ENCODE data around the gene IFITM2. TPM values are rescaled to one million over a fixed set of nuclear protein-coding genes. Genes with fewer than 3 reads are reported as not detected.
A peak's percentile ranks its signal among the peaks of the same experiment; 100 is the strongest.
"Not testable (repeated sequence)": the region's sequence is repeated elsewhere in the genome, so short reads cannot be mapped to it uniquely, and the experiment has no call there.

Gene IFITM2
- total RNA-seq, 1 donor from 2014 or later: 39.9 TPM

DNA sequence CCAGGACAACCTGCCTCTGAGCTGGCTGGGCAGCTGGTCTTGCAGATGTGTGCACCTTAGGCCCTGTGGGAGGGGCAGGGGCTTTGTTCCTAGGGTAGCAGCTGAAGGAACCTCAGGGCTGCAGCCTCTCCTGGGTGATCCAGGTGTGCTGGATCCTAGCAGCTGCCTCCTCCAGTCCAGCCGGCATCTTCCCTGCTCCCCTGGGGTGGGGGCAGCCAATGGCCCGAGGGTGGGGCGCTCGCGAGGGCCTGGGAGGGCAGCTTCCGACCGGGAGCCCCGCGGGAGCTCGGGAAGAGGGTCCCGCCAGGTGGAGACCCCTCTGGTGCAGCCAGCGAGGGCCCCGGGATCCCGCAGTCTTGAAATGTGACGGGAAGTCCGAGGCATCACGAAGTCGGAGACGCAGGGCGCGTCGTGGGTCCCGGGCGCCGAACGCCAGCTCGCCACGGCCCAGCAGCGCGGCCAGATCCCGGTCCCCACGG, 7.9 kb downstream of the IFITM2 start:
- Histone ChIP-seq H3K36me3 (ENCODE audit: control insufficient read depth, insufficient read depth, low read length) (peaks cover 2% of the 10 kb centered on the region), H3K27me3 (ENCODE audit: control insufficient read depth, insufficient read depth, low read length) (peaks cover 15% of the 10 kb centered on the region), H3K4me3 (ENCODE audit: low read depth, low read length) (peak overlapping the region; percentile 29)
- no peak for DNase-seq (ENCODE audit: low read depth)
- TF ChIP-seq, protein P1, sequence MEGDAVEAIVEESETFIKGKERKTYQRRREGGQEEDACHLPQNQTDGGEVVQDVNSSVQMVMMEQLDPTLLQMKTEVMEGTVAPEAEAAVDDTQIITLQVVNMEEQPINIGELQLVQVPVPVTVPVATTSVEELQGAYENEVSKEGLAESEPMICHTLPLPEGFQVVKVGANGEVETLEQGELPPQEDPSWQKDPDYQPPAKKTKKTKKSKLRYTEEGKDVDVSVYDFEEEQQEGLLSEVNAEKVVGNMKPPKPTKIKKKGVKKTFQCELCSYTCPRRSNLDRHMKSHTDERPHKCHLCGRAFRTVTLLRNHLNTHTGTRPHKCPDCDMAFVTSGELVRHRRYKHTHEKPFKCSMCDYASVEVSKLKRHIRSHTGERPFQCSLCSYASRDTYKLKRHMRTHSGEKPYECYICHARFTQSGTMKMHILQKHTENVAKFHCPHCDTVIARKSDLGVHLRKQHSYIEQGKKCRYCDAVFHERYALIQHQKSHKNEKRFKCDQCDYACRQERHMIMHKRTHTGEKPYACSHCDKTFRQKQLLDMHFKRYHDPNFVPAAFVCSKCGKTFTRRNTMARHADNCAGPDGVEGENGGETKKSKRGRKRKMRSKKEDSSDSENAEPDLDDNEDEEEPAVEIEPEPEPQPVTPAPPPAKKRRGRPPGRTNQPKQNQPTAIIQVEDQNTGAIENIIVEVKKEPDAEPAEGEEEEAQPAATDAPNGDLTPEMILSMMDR (IDR thresholded peaks at IDR 0.05; ENCODE audit: insufficient read depth, low read length, poor library complexity, severe bottlenecking): no peak

DNA sequence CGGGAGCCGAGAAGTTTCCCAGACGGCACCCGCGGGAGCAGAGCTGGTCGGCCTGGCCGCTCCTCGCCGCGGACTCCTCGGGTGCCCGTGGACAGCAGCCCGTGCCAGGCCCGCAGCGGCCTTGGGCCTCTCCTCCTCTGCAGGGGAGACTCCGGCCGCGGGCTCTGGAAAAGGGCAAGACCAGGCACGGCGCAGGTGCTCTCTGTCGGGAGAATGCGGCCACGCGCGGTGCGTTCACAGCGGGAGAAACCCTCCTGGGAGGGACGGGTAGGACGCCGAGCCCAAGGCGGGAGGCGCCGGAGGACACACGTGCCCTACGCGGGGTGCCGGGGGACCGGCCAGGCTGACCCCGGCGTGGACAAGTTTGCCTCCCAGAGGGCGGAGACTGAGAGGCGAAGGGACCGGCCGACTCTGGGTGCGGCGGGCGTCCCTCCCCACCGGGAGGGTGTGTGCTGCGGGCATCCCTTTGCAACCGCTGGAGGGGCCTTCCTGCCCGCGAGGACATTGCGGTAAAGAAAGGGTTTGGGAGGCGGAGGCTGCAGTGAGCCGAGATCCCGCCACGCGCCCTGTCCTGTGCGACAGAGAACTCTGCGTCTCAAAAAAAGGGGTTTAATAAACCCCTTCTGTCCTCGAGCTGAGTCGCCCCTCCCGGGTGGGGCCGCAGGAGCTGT, 8.6 kb downstream of the IFITM2 start:
- Histone ChIP-seq H3K4me3 (ENCODE audit: low read depth, low read length) (peak overlapping the region; percentile 29), H3K27me3 (ENCODE audit: control insufficient read depth, insufficient read depth, low read length) (peaks cover 15% of the 10 kb centered on the region), H3K36me3 (ENCODE audit: control insufficient read depth, insufficient read depth, low read length) (peaks cover 2% of the 10 kb centered on the region)
- DNase-seq (ENCODE audit: low read depth): no peak
- TF ChIP-seq, protein P1 (IDR thresholded peaks at IDR 0.05; ENCODE audit: insufficient read depth, low read length, poor library complexity, severe bottlenecking): no peak

DNA sequence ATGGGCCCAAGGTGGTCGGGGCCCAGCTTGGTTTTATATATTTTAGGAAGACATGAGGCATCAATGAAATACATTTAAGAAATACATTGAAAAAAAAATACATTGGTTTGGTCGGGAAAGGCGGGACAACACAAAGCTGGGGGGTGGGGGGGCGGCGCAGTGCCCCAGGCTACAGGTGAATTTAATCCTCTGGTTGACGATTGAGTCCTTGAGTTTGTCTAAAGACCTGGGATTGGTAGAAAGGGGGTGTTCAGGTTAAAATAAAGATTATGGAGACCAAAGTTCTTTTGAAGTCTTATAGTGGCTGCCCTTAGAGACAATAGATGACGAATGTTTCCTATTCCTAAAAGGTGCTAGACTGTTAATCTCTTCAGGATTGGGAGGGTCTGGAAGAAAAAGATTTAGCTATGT, 9.3 kb downstream of the IFITM2 start:
- Histone ChIP-seq H3K4me3 (ENCODE audit: low read depth, low read length) (no peak overlapping the region), H3K27me3 (ENCODE audit: control insufficient read depth, insufficient read depth, low read length) (peaks cover 15% of the 10 kb centered on the region), H3K36me3 (ENCODE audit: control insufficient read depth, insufficient read depth, low read length) (peaks cover 2% of the 10 kb centered on the region)
- no peak for DNase-seq (ENCODE audit: low read depth)
- TF ChIP-seq, protein P1 (IDR thresholded peaks at IDR 0.05; ENCODE audit: insufficient read depth, low read length, poor library complexity, severe bottlenecking): no peak

DNA sequence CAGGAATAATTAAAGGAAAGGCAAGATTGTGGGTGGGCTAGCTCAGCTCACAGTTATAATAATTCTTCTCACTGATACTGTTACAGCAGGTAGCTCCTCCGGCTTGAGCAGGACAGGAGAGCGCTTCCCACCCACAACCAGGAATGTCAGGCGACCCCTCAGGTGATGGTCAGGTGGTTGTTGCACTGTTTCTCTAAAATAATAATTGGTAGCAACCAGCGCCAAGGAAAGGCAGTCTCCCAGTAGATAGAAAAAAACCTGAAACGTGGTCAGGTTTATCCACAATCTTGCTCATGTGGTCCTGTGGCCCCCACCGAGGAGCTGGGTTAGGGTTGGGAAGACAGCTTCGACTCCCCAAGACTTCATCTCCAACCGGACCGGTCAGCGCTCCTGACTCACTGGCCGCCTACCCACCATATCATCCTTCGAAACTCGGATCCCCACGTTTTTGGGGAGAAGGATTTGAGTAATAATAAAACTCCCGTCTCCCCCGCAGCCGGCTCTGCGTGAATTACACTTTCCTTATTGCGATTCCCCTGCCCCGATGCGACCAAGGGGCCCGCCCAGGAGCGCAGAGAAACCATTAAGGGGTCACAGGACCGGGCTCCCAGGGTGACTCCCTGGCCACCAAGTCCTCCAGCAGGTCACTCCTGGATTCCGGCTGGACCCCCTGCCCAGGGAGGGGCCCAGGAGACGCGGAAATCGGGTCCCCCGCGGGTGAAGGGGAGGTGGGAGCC, 10.2 kb downstream of the IFITM2 start:
- not testable (repeated sequence) for H3K4me3 ChIP-seq (ENCODE audit: low read depth, low read length); H3K36me3 ChIP-seq (ENCODE audit: control insufficient read depth, insufficient read depth, low read length); DNase-seq (ENCODE audit: low read depth)
- peaks cover 15% of the 10 kb centered on the region for H3K27me3 ChIP-seq (ENCODE audit: control insufficient read depth, insufficient read depth, low read length)

DNA sequence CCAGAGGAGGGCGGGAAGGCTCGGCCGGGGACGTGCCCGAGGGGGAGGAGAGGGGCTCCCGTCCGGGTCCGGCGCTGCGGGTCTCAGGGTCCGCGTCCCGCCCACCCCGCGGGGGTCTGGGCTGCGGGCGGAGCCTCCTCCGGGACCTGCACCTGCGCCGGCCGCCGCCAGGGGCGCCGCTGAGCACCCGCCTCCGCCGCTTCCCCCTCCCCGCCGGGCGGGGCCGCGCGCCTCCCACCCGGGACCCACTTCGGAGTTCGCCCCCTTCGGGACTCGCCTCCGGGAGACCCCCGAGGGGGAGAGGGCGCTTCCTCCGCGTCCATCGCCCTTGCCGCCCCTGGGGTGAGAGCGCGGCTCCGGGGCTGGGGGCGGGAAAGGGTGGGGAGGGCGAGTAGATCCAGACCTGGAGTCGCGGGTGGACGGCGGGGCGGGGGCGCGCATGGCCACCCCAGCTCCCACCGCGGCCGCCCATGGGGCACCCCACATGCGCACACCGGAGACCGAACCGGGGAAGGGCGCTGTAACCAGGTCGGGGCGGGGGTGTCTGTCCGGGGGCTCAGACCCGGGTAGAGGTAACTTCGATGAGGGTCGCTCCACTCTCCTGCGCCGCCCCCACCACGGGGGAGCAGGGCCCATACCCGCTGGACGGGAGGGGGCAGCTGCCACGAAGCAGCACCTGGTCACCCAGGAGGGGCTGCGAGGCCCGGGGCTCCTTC, 10.9 kb downstream of the IFITM2 start:
- not testable (repeated sequence) for DNase-seq (ENCODE audit: low read depth); H3K36me3 ChIP-seq (ENCODE audit: control insufficient read depth, insufficient read depth, low read length)
- H3K4me3 ChIP-seq (ENCODE audit: low read depth, low read length): peak overlapping the region; percentile 47
- peaks cover 15% of the 10 kb centered on the region for H3K27me3 ChIP-seq (ENCODE audit: control insufficient read depth, insufficient read depth, low read length)

DNA sequence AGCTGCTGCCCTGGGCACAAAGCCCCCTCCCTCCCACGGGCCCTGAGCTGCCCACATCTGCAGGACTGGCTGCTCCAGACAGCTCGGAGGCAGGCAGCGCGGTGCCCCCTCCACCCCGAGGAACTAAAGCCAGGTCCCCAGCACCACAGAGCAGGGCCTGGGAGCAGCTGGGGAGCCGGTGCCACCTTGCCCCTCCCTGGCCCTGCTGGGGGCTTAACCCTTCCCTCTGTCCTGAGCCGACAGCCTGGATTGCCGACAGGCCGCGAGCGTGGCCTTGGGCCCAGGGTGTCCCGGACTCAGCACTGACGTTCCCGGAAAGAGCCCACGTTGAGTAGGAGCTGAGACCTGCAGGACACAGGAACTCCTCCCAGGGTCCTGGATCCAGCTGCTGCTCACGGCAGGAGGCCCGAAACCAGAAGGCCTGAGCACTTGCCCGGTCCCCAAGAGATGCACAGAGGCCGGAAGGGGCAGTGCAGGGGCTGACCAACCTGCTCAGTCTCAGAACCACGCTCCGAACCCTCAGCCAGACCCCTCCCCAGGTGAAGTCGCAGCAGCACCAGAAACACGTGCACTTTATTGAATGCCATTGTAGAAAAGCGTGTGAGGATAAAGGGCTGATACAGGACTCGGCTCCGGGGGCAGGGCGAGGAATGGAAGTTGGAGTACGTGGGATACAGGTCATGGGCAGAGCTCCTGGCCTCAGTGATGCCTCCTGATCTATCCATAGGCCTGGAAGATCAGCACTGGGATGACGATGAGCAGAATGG, 11.7 kb downstream of the IFITM2 start:
- Histone ChIP-seq H3K27me3 (ENCODE audit: control insufficient read depth, insufficient read depth, low read length) (peaks cover 15% of the 10 kb centered on the region), H3K4me3 (ENCODE audit: low read depth, low read length) (peak overlapping the region; percentile 63)
- DNase-seq (ENCODE audit: low read depth); H3K36me3 ChIP-seq (ENCODE audit: control insufficient read depth, insufficient read depth, low read length): not testable (repeated sequence)

DNA sequence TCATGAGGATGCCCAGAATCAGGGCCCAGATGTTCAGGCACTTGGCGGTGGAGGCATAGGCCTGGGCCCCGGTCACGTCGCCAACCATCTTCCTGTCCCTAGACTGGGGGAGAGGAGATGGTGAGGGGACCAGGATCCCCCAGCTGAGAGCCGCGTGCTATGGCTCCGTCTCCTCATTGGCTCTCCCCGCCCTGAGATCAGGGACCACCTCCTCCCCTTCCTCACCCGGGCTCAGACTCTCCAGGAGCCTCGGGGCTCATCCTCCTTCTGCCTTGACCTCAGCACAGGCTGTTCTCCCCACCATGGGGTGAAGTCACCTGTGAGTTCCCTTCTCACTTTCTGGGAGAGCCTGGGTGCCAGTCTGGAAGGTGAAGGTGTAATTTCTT, 12.3 kb downstream of the IFITM2 start:
- H3K36me3 ChIP-seq (ENCODE audit: control insufficient read depth, insufficient read depth, low read length); DNase-seq (ENCODE audit: low read depth): not testable (repeated sequence)
- peak overlapping the region; percentile 63 for H3K4me3 ChIP-seq (ENCODE audit: low read depth, low read length)
- peaks cover 15% of the 10 kb centered on the region for H3K27me3 ChIP-seq (ENCODE audit: control insufficient read depth, insufficient read depth, low read length)

Data from kidney epithelial cell (primary cell).